Pancreas (tissue), 10 donors: ENCODE measurements around the gene RTTN. TPM values are rescaled to one million over a fixed set of nuclear protein-coding genes. Genes with fewer than 3 reads are reported as not detected.

ENCODE experiments used
- ATAC-seq, 4 donors: fragments of 200-7000 bp; cut with Tn5 transposase; one replicate each; pipeline versions ENCODE4 v1.8.0 to v1.9.1; 2020; ENCODE audit warnings: mild to moderate bottlenecking in 4 of 4, moderate library complexity in 4 of 4
- DNase-seq, 6 donors: peaks; one replicate each; pipeline ENCODE4 v3.0.0-alpha.2; 2020
- FAIRE-seq: peaks from 2 replicates; lab custom pipeline; 2012; peaks lifted over from hg19 to GRCh38; lab: Jason Lieb, UNC
- H3K27ac ChIP-seq, 4 donors: fragments of 200-600 bp; sonication (generic); 1 replicate in 3 of 4; 2 replicates in 1 of 4; pipeline versions ENCODE4 v1.5.0 to v1.8.0; 2020
- H3K27me3 ChIP-seq, 4 donors: fragments of 200-600 bp; one replicate each; pipeline ENCODE4 v1.8.0; 2021
- H3K36me3 ChIP-seq, 3 donors: fragments of 200-600 bp; sonication (generic) in 1 of 3; one replicate each; pipeline versions ENCODE4 v1.5.0 to v1.8.0; 2020 to 2021
- H3K4me1 ChIP-seq, 3 donors: fragments of 200-600 bp; one replicate each; pipeline ENCODE4 v1.8.0; 2021
- H3K4me3 ChIP-seq, 4 donors: fragments of 200-600 bp; sonication (generic) in 2 of 4; one replicate each; pipeline versions ENCODE4 v1.5.0 to v1.8.0; 2020 to 2021
- H3K9me3 ChIP-seq, 4 donors: fragments of 200-600 bp; one replicate each; pipeline ENCODE4 v1.8.0; 2021
- WGBS, 2 donors: extraction: QIAGEN DNeasy Blood & Tissue Kit; methylation state at CpG; one replicate each; pipeline ENCODE4 v1.1.7; 2013; 5-methylcytosine and 5-hydroxymethylcytosine counted together
- intact Hi-C, 3 donors: fragments of 100-400 bp; cut with DNase I; formaldehyde crosslinking; loops; one replicate each; pipeline versions ENCODE4 v1.11.1 to v1.14.2; 2022
- polyA plus RNA-seq, 2 donors: library from polyadenylated mRNA; stranded (reverse); fragments of 200-250 nt; gene quantifications; one replicate each; pipeline ENCODE4 v1.2.3, GENCODE V29; 2013
- total RNA-seq, 6 donors: library from RNA; stranded (reverse); fragmentation: NEBNext Ultra II Directional in 4 of 6; extraction: Animal tissue kit (Norgen Biotek cat#: 25700) in 4 of 6; gene quantifications; one replicate each; pipeline versions ENCODE4 v1.2.1 to v1.2.4, GENCODE V29; 2021 to 2023
- TF ChIP-seq, protein P1 (sequence below), 4 donors: fragments of 200-600 bp; sonication (generic) in 3 of 4; IDR thresholded peaks; one replicate each; pipeline versions ENCODE4 v1.5.0 to v1.8.0; 2021; ENCODE audit warnings: antibody characterized with exemption in 4 of 4
- donor health status: healthy with polysubstance abuse.
- donor health status: DM: no; HTN: no; CAD: no; lungs with moderate emphysema.
- donor health status: DM: no; HTN: no; CAD: no.
- donor health status: control.
- donor health status: control.
- donor health status: Bipolar disorder and iron deficiency.
- donor health status: DM: yes; HTN: yes; CAD: no.
- donor health status: DM: no; HTN: no; CAD: no.
- donor health status: DM: no; HTN: no; CAD: no.
- donor health status: DM: yes; HTN: yes; CAD: no.

The RTTN gene
- total and polyA plus RNA-seq, 8 donors: 2.5 to 7.2 (median 4.5) TPM

DNA sequence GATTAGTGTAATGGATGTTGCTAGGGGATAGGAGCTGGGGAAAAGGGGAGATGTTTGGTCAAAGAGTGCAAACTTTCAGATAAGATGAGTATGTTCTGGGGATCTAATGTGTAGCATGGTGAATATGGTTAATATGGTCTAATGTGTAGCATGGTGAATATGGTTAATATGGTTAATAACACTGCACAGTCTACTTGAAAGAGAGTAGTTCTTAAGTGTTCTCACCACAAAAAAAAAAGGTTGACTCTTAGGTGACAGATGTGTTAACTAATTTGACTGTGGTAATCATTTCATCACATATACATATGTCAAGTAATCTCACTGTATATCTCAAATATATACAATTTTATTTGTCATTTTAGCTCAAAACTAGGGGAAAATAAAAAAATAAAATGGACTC lies 136.5 kb downstream of the RTTN start:
- TF ChIP-seq, protein P1, sequence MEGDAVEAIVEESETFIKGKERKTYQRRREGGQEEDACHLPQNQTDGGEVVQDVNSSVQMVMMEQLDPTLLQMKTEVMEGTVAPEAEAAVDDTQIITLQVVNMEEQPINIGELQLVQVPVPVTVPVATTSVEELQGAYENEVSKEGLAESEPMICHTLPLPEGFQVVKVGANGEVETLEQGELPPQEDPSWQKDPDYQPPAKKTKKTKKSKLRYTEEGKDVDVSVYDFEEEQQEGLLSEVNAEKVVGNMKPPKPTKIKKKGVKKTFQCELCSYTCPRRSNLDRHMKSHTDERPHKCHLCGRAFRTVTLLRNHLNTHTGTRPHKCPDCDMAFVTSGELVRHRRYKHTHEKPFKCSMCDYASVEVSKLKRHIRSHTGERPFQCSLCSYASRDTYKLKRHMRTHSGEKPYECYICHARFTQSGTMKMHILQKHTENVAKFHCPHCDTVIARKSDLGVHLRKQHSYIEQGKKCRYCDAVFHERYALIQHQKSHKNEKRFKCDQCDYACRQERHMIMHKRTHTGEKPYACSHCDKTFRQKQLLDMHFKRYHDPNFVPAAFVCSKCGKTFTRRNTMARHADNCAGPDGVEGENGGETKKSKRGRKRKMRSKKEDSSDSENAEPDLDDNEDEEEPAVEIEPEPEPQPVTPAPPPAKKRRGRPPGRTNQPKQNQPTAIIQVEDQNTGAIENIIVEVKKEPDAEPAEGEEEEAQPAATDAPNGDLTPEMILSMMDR (IDR thresholded peaks at IDR 0.05): no peak
- FAIRE-seq (no peak), ATAC-seq (no peak), DNase-seq (no peak)
- no peak overlapping the region for H3K4me3 ChIP-seq
- H3K4me1 ChIP-seq: no peaks in the 10 kb centered on the region
- H3K36me3 ChIP-seq: no peaks in the 10 kb centered on the region
- intact Hi-C loops: no loop called here
- H3K9me3 ChIP-seq: no peaks in the 10 kb centered on the region
- H3K27me3 ChIP-seq: no peaks in the 10 kb centered on the region
- no peak overlapping the region for H3K27ac ChIP-seq

DNA sequence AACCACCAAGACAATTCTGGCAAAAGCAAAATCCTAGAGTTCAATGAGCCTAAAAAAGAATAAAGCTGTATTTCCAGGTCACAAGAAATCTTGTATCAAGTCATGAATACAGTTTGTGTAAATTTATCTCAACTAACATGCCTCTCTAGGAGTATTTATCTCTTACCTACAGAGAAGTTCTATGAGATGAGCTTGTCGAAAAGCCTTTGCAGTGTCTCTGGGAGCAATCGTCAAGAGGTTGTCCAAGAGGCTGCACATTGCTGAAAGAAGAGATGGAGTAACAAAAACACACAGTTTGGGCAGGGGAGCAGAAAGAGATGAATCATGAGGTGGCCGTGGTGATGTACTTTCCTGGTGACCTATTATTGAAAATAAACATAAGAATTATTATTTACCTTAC lies 145.8 kb downstream of the RTTN start:
- no peak for DNase-seq
- no peaks in the 10 kb centered on the region for H3K9me3 ChIP-seq
- H3K27ac ChIP-seq: no peak overlapping the region
- no peaks in the 10 kb centered on the region for H3K27me3 ChIP-seq
- WGBS, 2 donors: 90 to 95% methylated on average over 3 of the region's 3 CpGs
- ATAC-seq: no peak
- intact Hi-C loops: no loop called here
- H3K4me1 ChIP-seq: no peaks in the 10 kb centered on the region
- TF ChIP-seq, protein P1 (IDR thresholded peaks at IDR 0.05): no peak
- no peak overlapping the region for H3K4me3 ChIP-seq
- H3K36me3 ChIP-seq: peaks cover 0 to 2% (median 0%) of the 10 kb centered on the region in 3 donors
- FAIRE-seq: no peak

DNA sequence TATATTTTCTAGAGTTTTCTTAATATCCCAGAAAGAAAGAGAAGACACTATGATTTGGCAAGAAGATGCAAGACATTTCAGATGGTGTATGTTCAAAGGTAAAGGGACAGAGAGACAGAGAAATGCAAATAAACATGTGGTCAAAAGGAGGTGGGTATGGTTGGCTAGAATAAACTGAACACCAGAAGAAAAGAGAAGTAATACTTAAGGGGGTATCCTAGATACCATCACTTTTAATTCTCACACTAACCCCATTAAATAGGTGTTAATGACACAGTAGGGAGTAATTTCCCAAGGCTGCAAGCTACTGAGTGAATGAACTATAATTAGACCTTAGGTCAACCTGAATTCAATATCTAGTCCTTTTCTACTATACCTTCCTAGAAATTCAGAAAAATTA lies 146.6 kb downstream of the RTTN start:
- DNase-seq (no peak), ATAC-seq (no peak), FAIRE-seq (no peak)
- peaks cover 0 to 2% (median 0%) of the 10 kb centered on the region in 3 donors for H3K36me3 ChIP-seq
- H3K4me1 ChIP-seq: no peaks in the 10 kb centered on the region
- H3K27ac ChIP-seq: no peak overlapping the region
- intact Hi-C loops: no loop called here
- H3K9me3 ChIP-seq: no peaks in the 10 kb centered on the region
- H3K27me3 ChIP-seq: no peaks in the 10 kb centered on the region
- TF ChIP-seq, protein P1 (IDR thresholded peaks at IDR 0.05): no peak
- no peak overlapping the region for H3K4me3 ChIP-seq

DNA sequence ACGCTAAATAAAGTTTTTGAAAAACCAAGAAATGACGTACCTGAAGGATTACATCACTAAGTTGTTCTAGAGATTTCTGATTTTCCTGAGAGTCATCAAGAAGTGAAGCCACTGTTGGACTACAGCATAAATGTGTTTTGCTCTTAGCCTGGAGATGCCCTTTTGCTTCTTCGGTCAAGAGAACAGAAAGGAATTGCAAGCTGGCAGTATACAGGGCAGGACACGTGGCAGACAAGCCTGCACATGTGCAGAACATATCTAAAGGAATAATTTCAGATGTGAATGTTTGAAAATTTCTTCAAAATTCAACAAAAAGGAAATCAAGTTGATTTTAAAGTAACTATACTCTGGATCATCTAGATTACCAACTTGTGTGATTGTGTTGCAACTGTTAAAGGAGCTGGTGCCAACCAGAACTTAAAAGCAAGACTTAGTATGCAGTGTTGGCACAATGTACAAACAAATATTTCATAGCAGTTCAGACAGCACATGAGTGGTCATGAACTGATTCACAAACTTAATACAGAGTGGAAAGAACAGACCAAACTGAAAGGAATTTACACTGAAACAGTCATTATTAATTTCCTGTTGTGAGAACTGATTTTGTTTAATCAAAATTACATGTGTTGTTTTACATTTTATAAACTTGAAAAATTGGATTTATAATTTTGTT lies 157.4 kb downstream of the RTTN start:
- no peak for DNase-seq
- TF ChIP-seq, protein P1 (IDR thresholded peaks at IDR 0.05): no peak
- 94% methylated on average over 4 of the region's 4 CpGs for WGBS, 2 donors
- no peaks in the 10 kb centered on the region for H3K27me3 ChIP-seq
- peak in 3 of 4 donors; percentile 19 to 60 (median 42) for ATAC-seq
- H3K36me3 ChIP-seq: no peaks in the 10 kb centered on the region
- no peaks in the 10 kb centered on the region for H3K4me1 ChIP-seq
- no peak for FAIRE-seq
- H3K9me3 ChIP-seq: no peaks in the 10 kb centered on the region
- intact Hi-C loops: no loop called here
- H3K4me3 ChIP-seq: no peak overlapping the region
- no peak overlapping the region for H3K27ac ChIP-seq

DNA sequence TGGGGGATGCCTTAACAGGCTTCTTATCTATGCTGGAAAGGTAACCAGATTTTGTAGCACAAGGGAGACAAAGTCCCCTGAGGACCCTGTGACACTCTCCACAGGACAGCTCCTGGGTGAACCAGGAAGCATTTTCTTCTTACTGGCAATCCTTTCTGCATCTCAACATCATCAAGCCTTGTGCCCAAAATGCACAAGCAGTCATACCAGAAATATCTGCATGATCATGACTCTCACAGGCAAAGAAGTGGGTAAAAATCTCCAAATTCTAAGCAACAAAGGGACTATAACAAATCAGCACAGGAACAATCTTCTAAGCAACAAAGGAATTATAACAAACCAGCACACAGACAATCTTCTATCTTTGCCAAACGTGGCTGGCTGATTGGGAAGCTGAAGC lies 158.7 kb downstream of the RTTN start:
- Histone ChIP-seq H3K27me3 (no peaks in the 10 kb centered on the region), H3K4me3 (no peak overlapping the region), H3K27ac (no peak overlapping the region), H3K4me1 (no peaks in the 10 kb centered on the region), H3K36me3 (no peaks in the 10 kb centered on the region), H3K9me3 (no peaks in the 10 kb centered on the region)
- intact Hi-C loops: no loop called here
- ATAC-seq (no peak), DNase-seq (no peak), FAIRE-seq (no peak)
- TF ChIP-seq, protein P1 (IDR thresholded peaks at IDR 0.05): no peak
- WGBS, 2 donors: 59 to 60% methylated on average over 1 of the region's 1 CpG
